NCI-H69 (cell line): Measurements from ENCODE around the gene PGM1.

Source experiments
- DNase-seq: peaks from one replicate; lab custom pipeline; 2025; lab: John Stamatoyannopoulos, UW

Gene PGM1

DNA sequence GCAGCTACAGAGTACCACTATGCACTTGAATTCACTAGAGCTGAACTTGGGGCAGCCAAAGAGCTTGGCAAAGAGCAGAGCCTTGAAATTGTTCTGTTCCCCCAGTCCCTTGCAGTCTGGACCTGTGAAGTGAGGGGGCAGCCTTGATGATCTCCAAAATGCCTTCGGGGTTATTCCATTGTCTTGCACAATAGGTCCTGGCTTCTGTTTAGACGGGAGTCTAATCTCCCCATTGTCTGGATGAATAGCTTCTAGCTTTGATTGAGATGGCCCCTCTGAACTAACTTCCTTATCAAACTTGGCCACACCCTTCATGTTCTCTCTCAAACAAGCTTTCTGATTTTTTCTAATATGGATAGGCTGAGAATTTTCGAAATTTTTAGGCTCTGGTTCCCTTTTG is 72.6 kb downstream of the PGM1 start:
- DNase-seq = no peak

DNA sequence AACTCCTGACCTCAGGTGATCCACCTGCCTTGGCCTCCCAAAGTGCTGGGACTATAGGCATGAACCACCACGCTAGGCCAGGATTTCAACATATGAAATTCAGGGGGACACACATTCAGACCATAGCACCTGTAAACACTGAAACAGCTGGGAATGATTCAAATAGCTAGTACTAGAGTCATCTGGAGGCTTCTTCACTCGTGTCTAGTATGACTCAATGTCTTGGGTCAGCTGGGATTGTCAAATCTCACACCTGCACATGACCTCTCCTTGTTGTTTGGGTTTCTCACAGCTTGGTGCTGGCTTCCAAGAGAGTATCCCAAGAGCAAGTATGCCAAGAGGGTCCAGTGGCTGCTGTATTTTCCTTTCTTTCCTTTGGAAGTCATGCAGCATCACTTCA is 75.1 kb downstream of the PGM1 start:
- no peak for DNase-seq

DNA sequence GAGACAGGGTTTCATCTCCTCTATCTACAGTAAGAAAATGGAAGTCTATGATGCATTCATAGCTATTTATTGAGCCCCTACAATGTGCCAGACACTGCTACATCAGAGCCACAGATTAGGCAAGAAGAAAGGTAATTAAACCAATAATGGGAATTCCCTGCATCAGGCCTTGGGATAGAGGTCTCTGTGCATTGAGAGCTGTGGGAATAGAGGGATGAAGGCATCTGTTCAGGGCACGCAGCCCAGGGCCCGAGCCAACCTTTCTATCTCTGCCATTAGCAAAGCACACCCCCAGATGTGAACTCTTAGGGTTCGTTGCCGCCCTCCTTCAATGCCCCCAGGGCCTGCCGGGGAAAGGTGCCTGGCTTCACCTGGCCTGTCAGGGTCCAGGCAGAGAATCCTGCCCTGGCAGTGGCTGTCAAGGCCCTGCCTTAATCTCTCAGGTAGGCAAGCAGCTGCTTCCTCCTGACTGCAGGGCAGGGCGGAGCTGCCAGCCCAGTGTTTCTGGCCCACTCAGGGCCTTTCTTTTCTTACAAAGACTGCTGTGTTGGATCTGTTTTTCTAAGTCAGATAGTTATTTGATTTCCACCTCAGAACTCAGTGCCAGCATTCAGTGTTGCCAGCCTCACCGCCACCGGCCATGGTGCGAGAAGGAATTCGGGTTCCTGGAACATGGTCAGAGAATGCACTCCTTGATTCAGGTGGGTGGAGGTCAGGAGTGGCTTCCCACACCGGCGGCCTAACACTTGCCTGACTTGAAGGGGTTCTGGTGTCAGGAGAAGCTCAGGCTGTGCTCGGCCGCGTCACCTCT is 76.1 kb downstream of the PGM1 start:
- DNase-seq = peak; percentile 7

DNA sequence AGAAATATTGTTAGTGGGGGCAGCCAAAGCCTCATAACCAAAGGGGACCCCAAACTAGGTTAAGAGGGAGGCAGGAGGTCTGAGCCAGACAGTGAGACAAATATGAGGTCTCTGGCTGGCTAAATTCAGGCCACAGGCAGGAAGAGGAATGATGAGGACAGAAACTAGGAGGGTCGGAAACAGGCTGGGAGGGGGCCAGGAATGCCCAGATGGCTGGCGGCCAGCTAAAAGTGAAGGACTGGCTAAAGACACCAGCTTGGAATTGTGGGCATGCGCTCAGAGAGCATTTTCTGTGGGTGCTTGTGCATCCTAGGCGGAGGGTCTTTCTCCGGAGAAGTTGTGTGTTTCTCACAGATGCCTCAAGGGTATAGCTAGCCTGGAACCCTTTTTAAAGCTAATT is 77.0 kb downstream of the PGM1 start:
- DNase-seq = no peak

DNA sequence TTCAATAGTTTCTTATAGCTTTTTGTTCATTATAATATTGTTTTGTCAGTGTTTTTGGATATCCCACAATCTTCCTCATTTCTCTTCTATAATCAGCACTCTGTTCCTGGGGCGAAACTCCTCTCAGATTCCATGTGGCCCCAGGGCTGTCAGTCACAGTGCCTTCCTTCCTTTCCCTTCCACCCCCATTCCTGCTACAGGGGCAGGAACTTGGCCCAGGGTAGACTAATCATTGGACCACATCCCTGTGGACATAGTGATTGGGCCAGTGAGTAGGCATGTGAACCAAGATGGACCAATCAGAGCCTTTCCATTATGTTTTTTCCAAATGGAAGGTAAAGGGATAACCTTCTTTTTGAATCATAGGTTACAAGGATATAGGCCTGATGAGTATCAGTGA is 78.3 kb downstream of the PGM1 start:
- DNase-seq = no peak

DNA sequence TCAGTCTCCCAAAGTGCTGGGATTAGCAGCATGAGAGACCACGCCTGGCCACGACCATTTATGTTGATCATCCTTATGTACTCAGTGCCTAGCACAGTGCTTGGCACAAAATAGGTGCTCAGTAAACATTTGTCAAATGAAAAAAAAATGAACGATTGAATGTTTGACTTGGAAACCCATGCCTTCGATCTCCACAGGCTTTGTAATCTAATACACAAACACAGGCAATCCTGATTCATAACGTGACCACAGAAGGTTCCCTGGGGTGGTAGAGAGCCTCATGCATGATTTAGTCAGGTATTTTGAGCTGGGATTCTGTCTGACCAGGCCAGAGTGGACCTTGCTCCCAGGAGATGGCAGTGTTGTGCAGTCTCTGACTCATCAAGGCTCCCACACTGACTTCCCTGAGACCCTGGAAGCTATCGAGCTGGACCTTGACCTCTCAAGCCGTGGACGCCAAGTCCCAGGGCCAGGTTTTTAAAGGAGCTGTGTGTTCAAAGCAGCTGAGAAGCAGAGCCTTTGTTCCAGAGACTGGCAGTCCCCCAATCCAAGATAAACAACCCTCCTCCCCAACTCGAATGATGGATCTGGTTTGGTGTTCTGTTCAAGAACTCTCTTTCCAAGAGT is 81.1 kb downstream of the PGM1 start:
- DNase-seq = peak; percentile 83

DNA sequence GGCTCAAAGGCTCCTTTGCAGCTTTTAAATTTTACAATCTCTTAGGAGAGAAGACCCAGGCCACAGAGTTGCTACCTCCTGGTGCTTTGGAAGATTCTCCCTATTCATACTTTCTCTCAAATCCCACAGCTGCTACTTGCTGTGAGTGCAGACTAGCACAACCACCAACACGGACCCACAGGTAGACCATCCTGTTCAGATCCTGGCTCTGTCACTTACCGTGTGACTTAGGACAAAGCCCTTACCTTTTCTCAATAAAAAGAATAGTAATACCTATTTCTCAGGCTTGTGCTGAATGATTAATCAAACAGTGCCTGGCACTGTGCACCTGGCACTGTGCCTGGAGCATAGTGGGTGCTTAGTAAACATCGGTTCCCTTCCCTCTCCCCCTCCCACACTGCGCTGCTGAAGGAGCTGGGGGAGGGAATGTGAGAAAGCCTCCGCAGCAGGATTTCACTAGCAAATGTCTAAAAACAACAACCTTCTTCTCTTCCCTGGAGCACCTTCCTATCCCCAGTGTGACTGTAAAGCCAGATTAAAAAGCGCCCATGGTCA is 81.7 kb downstream of the PGM1 start:
- DNase-seq = peak; percentile 70

DNA sequence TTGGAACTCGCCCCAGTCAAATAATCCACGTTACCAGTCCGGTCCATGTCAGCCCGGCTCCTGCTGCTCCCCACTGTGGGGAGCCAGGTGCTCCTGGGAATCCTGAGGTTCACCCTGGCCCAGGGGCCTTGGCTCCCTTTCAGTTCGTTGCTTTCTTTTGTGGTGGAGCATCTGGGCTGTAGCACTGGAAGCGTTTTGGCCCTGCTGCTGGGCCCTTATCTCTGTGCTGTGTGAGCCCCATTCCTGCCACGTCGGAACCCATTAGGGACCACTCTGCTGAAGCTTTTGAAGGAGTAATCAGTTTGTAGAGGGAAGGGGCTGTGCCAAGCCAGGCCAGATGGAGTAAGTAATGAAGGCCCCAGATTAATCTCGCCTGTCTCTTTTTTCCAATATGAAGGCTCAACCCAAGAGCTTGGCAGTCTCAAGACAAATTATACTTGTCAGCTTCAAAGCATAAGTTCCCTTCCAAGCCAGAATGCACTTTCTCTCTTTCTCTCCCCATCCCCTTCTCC is 82.3 kb downstream of the PGM1 start:
- peak; percentile 70 for DNase-seq

DNA sequence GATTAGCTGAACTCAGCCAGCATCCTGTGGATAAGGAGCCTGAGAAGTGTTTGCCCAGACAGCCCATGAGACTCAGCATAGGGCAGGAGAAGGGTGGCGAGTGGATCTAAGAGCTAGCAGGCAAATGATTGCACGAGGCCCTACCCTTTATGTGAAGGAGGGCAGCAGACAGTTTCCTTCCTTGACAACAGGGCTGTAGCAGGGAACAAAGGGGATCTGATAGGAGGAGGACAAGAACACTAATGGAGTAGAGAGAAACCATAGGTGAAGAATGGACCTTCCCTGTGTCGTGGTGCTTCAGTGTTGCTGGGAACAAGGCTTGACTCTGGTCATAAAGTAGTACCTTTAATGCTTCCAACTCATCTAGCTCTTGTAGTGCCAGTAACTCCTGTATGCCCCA is 84.3 kb downstream of the PGM1 start:
- no peak for DNase-seq

DNA sequence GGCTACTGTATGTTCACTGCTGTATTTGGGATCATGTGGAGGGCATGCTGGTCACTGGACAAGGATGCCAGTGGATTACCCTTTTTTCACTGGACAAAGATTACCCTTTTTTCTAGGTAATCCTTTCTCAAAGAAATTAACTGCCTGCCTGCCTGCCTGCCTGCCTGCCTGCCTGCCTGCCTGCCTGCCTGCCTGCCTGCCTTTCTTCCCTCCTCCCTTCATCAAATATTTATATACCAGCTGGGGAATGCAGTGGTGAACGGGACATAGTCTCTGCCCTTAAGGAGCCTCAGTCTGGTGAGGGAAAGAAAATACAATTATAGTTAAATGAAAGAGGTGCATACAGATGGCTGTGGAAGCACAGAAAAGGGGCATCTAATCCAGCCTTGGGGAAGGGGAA is 85.0 kb downstream of the PGM1 start:
- DNase-seq = no peak

DNA sequence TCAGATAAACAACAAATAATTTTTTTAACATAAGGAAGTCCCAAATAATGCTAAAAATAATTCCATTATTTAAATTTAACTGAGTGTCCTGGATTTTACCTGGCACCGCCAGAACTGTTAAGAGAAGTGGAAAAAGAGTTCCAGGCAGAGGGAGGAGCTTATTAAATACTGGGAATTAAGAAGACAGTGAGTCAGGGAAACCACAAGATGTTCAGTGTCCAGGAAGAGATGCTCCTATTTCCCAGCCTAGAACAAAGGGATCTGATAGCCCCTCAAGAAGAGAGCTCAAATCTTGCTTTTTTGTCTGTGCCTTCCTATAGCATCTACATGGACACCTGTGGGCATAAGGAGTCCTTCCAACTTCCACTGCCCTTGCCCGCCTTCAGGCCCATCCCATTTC is 85.9 kb downstream of the PGM1 start:
- DNase-seq = no peak

DNA sequence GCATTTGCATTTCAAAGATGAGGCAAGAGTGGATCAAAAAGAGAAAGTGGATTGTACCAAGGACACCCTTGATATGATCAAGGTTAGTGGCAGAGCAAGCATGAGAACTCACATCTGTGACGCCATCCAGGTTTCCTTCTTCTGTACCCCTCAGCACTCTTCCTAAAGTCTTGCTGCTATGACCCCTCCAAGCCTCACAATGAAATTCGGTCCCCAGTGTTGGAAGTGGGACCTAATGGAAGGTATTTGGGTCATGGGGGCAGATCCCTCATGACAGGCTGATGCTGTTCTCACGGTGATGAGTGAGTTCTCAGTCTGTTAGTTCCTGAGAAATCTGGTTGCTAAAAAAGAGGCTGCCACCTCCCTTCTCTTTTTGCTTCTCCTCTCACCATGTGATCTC is 86.4 kb downstream of the PGM1 start:
- DNase-seq = no peak

DNA sequence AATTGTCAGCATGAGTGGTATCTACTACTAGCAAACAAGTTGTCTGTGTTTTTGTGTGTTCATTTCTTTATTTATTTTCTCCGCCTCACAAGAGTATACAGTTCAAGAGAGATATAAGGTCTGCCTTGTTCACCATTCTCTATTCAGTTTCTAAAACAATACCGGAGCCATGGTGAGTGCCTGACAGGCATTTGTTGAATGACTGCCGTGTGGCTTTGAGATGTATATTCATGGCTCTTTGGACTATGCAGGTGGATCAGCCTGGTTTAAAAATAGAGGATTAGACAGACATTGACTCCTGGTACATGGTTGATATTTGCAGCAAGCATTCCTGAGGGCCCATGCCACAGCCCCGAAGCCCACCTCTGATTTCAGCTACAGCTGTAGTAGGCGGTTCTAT is 89.7 kb downstream of the PGM1 start:
- no peak for DNase-seq

DNA sequence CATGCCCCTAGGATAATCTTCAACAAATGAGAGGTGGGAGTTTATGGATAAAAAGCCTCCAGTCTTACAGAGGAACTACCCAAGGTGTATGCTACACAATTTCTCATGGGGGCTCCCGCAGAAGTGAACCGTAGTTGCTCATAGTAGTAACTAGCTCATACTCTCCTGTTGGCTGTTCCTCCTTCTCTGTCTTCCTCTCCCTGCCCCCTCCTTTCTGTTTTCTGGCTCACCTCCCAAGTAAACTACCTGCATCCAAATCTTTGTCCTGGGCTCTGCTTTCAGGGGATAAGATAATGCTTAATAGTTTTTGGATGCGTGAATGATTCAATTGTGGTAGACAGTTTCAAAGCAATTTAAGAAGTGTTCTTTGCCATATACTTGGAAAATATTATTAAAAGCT is 90.5 kb downstream of the PGM1 start:
- peak; percentile 6 for DNase-seq

DNA sequence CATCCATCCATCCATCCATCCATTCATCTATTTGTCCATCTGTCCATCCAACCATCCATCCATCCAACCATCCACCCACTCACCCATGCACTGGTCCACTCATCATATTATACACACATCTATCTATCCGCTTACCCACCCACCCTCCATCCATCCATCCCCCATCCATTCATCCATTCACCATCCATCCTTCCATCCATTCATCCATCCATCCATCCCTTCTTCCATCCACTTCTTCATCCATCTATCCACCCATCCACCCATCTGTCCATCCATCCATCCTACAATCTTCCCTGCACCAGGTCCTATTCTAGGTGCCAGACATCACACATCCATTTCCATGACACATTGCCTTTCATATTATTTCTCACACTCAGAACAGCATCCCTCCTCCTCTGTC is 93.5 kb downstream of the PGM1 start:
- no peak for DNase-seq

DNA sequence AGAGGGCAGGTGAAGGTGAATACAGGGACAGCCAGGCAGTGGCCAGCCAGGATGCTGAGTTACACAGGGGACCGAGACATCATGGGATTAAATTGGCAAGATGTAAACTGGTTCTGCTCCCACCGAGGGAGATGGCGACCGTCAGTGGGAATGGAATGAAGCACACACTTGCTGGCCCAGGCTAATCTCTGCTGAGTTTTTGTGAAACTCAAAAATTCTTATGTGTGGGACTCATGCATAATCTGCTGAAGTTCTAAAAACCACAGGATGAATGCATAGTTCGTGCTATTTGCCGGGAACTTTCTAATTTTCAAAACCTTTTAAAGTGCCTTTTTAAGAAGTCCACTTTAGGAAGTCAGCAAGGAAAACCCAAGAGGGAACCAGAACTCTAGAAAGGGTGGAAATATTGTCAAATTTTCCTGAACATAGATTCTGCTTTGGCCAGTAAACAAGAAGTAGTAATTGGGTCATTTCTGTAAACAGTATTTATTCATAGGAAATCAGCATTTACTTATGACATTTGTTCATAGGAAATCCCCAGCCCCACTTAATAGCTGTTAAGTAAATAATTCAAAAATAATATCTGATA is 95.2 kb downstream of the PGM1 start:
- no peak for DNase-seq

DNA sequence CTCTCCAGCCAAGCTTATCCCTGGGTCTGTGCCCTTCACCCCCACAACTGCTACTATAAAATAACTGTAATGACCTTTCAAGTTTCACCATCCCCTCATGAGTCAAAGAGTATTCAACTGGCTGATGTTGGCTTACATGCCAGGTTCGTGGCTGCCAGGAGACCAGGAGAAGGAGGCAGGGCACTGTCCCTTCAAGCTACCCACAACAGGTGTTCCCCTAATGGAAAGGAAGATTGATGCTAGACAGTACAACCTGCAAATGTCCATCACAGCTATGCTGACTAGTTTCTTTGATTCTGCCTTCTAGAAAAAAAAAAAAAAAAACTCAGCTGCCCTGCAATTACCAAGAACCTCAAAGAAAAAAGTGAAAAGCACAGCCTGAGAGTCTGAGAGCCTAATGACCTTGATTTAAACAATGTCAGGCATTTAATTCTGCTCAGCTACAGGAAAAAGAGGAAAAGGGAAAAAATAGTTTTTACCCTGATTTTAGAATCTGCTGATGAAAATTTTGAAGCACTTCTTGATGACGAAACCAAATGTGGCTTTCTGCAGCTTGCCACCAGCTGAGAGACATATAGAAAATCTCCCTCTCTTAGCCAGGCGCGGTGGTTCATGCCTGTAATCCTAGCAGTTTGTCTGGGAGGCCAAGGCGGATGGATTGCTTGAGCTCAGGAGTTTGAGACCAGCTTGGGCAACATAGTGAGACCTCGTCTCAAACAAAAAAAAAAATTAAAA is 97.9 kb downstream of the PGM1 start:
- no peak for DNase-seq

DNA sequence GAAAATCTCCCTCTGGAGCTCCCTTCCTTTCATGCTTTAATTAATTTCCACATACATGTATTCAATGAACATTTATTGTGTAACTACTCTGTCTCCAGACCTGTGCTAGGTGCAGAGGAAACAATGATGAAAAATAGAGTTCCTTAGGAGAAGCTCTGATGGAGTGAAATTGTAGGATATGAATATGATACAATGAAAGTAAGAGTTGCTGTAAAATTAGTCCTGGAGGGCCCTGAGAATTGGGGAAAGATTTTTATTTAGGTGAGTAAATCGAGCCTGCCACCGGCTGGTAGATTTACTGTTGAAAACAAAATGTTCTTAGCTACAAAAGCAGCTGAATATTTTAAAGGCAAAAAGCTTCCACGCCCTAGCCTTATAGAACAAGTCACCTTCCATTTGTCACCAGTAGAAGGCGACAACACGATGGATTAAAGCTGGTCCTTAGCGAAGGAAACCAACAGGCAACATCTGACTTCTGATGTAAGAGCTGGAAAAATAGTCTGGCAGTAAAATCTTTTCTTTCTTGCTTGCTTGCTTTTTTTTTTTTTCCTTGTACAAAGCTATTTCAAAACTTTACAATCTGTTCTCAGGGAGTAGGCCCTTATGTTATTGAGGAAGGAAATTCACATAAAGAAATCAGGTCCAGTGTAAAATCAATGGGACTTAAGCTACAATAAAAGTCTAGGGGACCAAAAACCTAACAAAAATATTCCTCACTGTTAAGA is 98.7 kb downstream of the PGM1 start:
- DNase-seq = peak; percentile 83

DNA sequence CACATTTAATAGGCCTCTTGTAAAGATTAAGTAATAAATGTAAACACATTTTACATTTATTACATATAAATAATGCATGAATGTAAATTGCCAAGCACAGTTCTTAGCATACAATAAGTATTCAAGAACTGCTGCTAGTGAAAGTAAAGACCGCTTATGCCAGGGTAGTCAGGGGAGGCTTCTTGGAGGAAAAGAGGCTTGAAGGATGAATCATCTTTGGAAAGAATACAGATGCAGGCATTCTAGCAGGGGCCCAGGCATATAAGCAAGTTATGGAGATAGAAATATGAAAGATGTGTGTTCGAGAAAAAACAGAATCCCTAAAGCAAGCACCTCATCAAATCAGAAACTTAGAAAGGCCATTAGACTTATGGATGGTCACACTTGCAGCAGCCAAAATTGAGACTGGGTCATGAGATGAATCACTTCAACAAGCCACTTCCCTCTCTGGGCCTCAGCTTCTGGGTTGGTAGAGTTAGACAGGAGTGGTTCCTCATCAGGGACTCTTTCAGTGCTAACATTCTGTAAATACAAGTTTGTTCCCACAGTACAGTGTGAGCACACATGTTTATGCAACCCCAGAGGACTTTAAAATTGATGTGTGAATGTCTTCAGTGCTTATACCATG is 100.8 kb downstream of the PGM1 start:
- no peak for DNase-seq

DNA sequence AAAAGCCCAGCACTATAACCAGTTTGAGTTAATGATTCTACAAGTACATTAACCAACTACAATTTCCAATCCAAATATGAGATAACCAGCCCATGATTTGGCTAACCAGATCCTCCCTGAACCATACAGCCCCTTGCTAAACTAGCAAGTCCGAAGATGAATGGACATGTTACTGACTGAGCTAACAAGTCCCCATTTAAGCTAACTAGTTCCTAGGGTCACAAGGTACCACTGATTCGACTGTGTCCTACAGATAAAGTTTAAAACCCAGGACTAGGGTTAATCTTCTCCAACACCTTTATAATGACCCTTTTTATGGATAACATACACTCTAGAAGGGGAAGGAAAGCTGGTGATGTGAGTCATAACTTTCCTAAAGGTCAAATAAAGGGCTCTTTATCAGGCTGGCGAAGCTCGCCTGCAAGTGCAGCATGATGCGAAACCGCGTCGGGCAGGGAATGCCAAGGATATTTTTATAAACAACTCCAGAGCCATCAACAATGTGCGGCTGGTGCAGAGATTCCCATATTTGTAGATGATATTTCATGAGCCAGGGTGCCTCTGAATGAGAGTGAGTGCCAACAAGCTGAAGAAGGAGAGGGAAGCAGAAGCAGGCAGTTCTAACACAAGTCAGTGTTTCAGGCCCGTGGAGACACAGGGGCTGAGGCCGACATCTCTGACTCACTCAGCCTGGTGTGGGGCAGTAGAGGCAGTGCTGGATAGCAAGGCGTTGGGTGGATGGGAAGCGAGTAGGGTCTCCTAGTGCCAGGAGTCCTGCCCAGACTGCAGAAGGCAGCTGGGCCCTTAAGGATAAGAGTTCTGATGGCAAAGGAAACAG is 105.0 kb downstream of the PGM1 start:
- DNase-seq = no peak
